K562 (cell line): ENCODE measurements around the gene EIPR1. TPM values are rescaled to one million over a fixed set of nuclear protein-coding genes. Genes with fewer than 3 reads are reported as not detected.

Experiments used
- ATAC-seq: fragments of 200-7000 bp; cut with Tn5 transposase; 3 replicates; pipeline ENCODE4 v1.9.1; 2020; ENCODE audit warnings: moderate library complexity
- BruUV-seq: library from RNA; stranded (reverse); fragments of 400-500 nt; replicated peaks from 2 replicates; lab custom pipeline; 2021; lab: Mats Ljungman, UMichigan
- CTCF ChIA-PET: fragments of 300-600 bp; formaldehyde crosslinking; extraction: SDS; loops from one replicate; lab custom pipeline; 2021; ENCODE audit warnings: low intra/inter-chr PET ratio; lab: Yijun Ruan, JAX
- POLR2A ChIA-PET: fragments of 300-600, 350-650 bp; sonication (Branson Sonifier 250); formaldehyde crosslinking; extraction: SDS; loops from one replicate; lab custom pipeline; 2021; ENCODE audit warnings: antibody characterized with exemption, inconsistent platforms; lab: Yijun Ruan, JAX
- DNase-seq, 4 experiments: peaks; one replicate each; pipeline versions ENCODE4 v3.0.0 to v3.0.0-alpha.2; 2011 to 2018; ENCODE audit warnings: low spot score in 3 of 4, mixed read lengths in 3 of 4; ENCODE audit errors: extremely low read depth in 1 of 4
- FAIRE-seq: peaks from 2 replicates; lab custom pipeline; 2011; peaks lifted over from hg19 to GRCh38; lab: Jason Lieb, UNC
- H2AFZ ChIP-seq: 2 replicates; pipeline ENCODE4 v1.6.0; 2011; ENCODE audit warnings: low read depth, low read length, control low read depth, inconsistent platforms
- H3K27ac ChIP-seq: fragments of 200-600 bp; 3 replicates; pipeline ENCODE4 v1.8.0; 2011; ENCODE audit warnings: low read depth, mild to moderate bottlenecking, control low read depth, inconsistent platforms, low read length, moderate library complexity, mixed read lengths; ENCODE audit errors: extremely low read depth
- H3K27me3 ChIP-seq, 2 experiments: fragments of 300-600 bp in 1 of 2; 2 replicates in 1 of 2; 3 replicates in 1 of 2; pipeline versions ENCODE4 v1.6.0 to v1.8.0; 2011; ENCODE audit warnings: inconsistent platforms in 2 of 2, low read length in 2 of 2, mild to moderate bottlenecking in 1 of 2, mixed read lengths in 1 of 2, moderate library complexity in 1 of 2; ENCODE audit not compliant: control insufficient read depth in 2 of 2, insufficient read depth in 2 of 2
- H3K36me3 ChIP-seq: fragments of 300-600 bp; 3 replicates; pipeline ENCODE4 v1.8.0; 2011; ENCODE audit warnings: mild to moderate bottlenecking, low read length, inconsistent platforms; ENCODE audit not compliant: control insufficient read depth, insufficient read depth
- H3K4me1 ChIP-seq, 2 experiments: fragments of 200-600 bp in 1 of 2; replicated peaks in 1 of 2; 2 replicates in 1 of 2; 3 replicates in 1 of 2; pipeline versions ENCODE4 v1.5.1 to v1.8.0; 2011; ENCODE audit warnings: inconsistent platforms in 2 of 2, low read length in 2 of 2, mild to moderate bottlenecking in 1 of 2, mixed read lengths in 1 of 2, moderate library complexity in 1 of 2; ENCODE audit not compliant: control insufficient read depth in 2 of 2, insufficient read depth in 2 of 2
- H3K4me2 ChIP-seq: 2 replicates; pipeline ENCODE4 v1.6.1; 2011; ENCODE audit warnings: low read length, control low read depth, inconsistent platforms, mixed read lengths; ENCODE audit not compliant: insufficient read depth
- H3K4me3 ChIP-seq: fragments of 200-600 bp; sonication (generic), shearing (Covaris generic); 2 replicates; pipeline ENCODE4 v1.5.1; 2016; ENCODE audit warnings: control low read depth, inconsistent platforms
- H3K79me2 ChIP-seq: fragments of 200-600 bp; 3 replicates; pipeline ENCODE4 v1.8.0; 2011; ENCODE audit warnings: low read length, inconsistent platforms; ENCODE audit not compliant: control insufficient read depth, insufficient read depth
- H3K9ac ChIP-seq, 2 experiments: 2 replicates each; pipeline versions ENCODE4 v1.6.0 to v1.6.1; 2011; ENCODE audit warnings: low read depth in 2 of 2, low read length in 2 of 2, control low read depth in 1 of 2, inconsistent platforms in 1 of 2, mild to moderate bottlenecking in 1 of 2, mixed read lengths in 1 of 2; ENCODE audit not compliant: insufficient read depth in 1 of 2
- H3K9me1 ChIP-seq: one replicate; pipeline ENCODE4 v1.6.0; 2011; ENCODE audit warnings: inconsistent platforms, mild to moderate bottlenecking, low read length, moderate library complexity; ENCODE audit not compliant: control insufficient read depth, insufficient read depth
- H3K9me3 ChIP-seq: replicated peaks from 2 replicates; pipeline ENCODE4 v1.5.1; 2011; ENCODE audit warnings: low read depth, low read length, inconsistent platforms; ENCODE audit not compliant: control insufficient read depth, insufficient read depth
- H4K20me1 ChIP-seq: replicated peaks from 2 replicates; pipeline ENCODE4 v1.6.1; 2011; ENCODE audit warnings: low read length, inconsistent platforms, mixed read lengths; ENCODE audit not compliant: control insufficient read depth, insufficient read depth
- BRF1 ChIP-seq: IDR thresholded peaks from 3 replicates; pipeline ENCODE4 v1.6.1; 2011; ENCODE audit warnings: borderline replicate concordance, mild to moderate bottlenecking; ENCODE audit not compliant: insufficient read length; ENCODE audit errors: extremely low read depth
- EGR1 ChIP-seq: fragments of 450-650 bp; conservative IDR thresholded peaks from 2 replicates; pipeline ENCODE4 v1.6.1; 2017; ENCODE audit warnings: mild to moderate bottlenecking
- POLR2G ChIP-seq: fragments of 200-400 bp; formaldehyde crosslinking; IDR thresholded peaks from 2 replicates; pipeline ENCODE4 v1.6.1; 2017; ENCODE audit warnings: low read depth, mild to moderate bottlenecking, antibody characterized with exemption, low read length, moderate library complexity
- SRSF3 ChIP-seq: fragments of 200-400 bp; formaldehyde crosslinking; IDR thresholded peaks from 2 replicates; pipeline ENCODE4 v1.6.1; 2016; ENCODE audit warnings: mild to moderate bottlenecking, low read length, moderate library complexity; ENCODE audit not compliant: insufficient read depth
- ZC3H8 ChIP-seq: fragments of 450-650 bp; IDR thresholded peaks from 2 replicates; pipeline ENCODE4 v1.6.1; 2017
- WGBS: fragments of 100-300 bp; shearing (Covaris generic); methylation state at CpG from one replicate; pipeline ENCODE4 v1.1.6; 2016; ENCODE audit warnings: low coverage, mixed read lengths; ENCODE audit not compliant: insufficient coverage; ENCODE audit errors: missing lambda C conversion rate; 5-methylcytosine and 5-hydroxymethylcytosine counted together
- in situ Hi-C: fragments of 300-500 bp; cut with MboI; formaldehyde crosslinking; loops from 4 replicates; pipeline ENCODE4 v1.15.0; 2018; ENCODE audit warnings: inconsistent platforms, mixed read lengths
- intact Hi-C: fragments of 100-400 bp; cut with micrococcal nuclease; formaldehyde crosslinking; loops from 2 replicates; pipeline ENCODE4 v1.14.2; 2022
- polyA plus RNA-seq, 8 experiments: library from polyadenylated mRNA; depleted of rRNA in 4 of 8; stranded (reverse) in 5 of 8; unstranded in 3 of 8; fragments of >200 nt; fragmentation: Nextera tagmentation in 2 of 8; fragmentation: Illumina TruSeq in 1 of 8; extraction: Ambion mirVana in 2 of 8; extraction: Trizol in 1 of 8; gene quantifications; 2 replicates each; pipeline versions ENCODE4 v1.2.1 to v1.2.3, GENCODE V29; 2011 to 2014; ENCODE audit warnings: inconsistent platforms in 1 of 8, missing spikeins in 1 of 8
- total RNA-seq, 7 experiments: library from RNA; depleted of rRNA in 6 of 7; stranded (reverse); fragments of >200 nt in 6 of 7; fragmentation: Illumina TruSeq in 2 of 7; extraction: Trizol in 2 of 7; gene quantifications; 2 replicates each; pipeline versions ENCODE4 v1.2.1 to v1.2.3, GENCODE V29; 2011 to 2021; ENCODE audit warnings: low replicate concordance in 1 of 7

The EIPR1 gene
- total and polyA plus RNA-seq, 9 of the 15 experiments (the other 6 are each of a cell fraction or from before 2014, with no cell fraction given): 19.9 to 54.4 (median 35.9) TPM

- TF ChIP-seq SRSF3 (no peak), EGR1 (no peak), POLR2G (0 out of 2 replicates have a peak, but pooled peaks have one; percentile 21), BRF1 (no peak), ZC3H8 (no peak)
- WGBS: 86% methylated on average over 21 of the region's 29 CpGs
- DNase-seq (no peak), ATAC-seq (no peak), FAIRE-seq (no peak)
- H3K4me1 ChIP-seq: no peaks in the 10 kb centered on the region; a peak in 1 of 5 replicates
- no peaks in the 10 kb centered on the region; the same call in 2 of the 3 replicates for H3K36me3 ChIP-seq
- H3K4me2 ChIP-seq: no peak overlapping the region
- H3K9me1 ChIP-seq: no peaks in the 10 kb centered on the region
- intact Hi-C loops: no loop called here
- in situ Hi-C loops: no loop called here
- no peak overlapping the region for H3K27ac ChIP-seq
- no peak overlapping the region for H3K4me3 ChIP-seq
- no peak overlapping the region for H2AFZ ChIP-seq
- CTCF ChIA-PET: no interaction called here
- no peaks in the 10 kb centered on the region for H3K27me3 ChIP-seq
- no peaks in the 10 kb centered on the region for H4K20me1 ChIP-seq
- no TSS peak for BruUV-seq
- H3K79me2 ChIP-seq: no peaks in the 10 kb centered on the region
- H3K9ac ChIP-seq: no peak overlapping the region
- H3K9me3 ChIP-seq: no peaks in the 10 kb centered on the region
- POLR2A ChIA-PET: interaction anchor here (0.6 kb wide), 1 partner anchor 9 kb away, joined by 3 read pairs; no protein-coding TSS in a partner anchor
Measured at GRCh38 chr2:3170792-3171455, 206.7 kb downstream of the EIPR1 start.
